ENCODE data around the gene RPP14. TPM values are rescaled to one million over a fixed set of nuclear protein-coding genes. Genes with fewer than 3 reads are reported as not detected.

RPP14 gene
- total RNA-seq, 6 experiments from 2014 or later, result 14.5 to 19.9 (median 16.0) TPM

- no peaks in the 10 kb centered on the region for H3K9me3 Mint-ChIP-seq
- no peak for TF ChIP-seq CTCF (IDR thresholded peaks at IDR 0.05)
- H3K4me1 Mint-ChIP-seq (ENCODE audit: low read depth), result peaks cover 25% of the 10 kb centered on the region
These were observed 41.9 kb downstream of the RPP14 start for GRCh38 chr3:58347984-58348383.

DNA sequence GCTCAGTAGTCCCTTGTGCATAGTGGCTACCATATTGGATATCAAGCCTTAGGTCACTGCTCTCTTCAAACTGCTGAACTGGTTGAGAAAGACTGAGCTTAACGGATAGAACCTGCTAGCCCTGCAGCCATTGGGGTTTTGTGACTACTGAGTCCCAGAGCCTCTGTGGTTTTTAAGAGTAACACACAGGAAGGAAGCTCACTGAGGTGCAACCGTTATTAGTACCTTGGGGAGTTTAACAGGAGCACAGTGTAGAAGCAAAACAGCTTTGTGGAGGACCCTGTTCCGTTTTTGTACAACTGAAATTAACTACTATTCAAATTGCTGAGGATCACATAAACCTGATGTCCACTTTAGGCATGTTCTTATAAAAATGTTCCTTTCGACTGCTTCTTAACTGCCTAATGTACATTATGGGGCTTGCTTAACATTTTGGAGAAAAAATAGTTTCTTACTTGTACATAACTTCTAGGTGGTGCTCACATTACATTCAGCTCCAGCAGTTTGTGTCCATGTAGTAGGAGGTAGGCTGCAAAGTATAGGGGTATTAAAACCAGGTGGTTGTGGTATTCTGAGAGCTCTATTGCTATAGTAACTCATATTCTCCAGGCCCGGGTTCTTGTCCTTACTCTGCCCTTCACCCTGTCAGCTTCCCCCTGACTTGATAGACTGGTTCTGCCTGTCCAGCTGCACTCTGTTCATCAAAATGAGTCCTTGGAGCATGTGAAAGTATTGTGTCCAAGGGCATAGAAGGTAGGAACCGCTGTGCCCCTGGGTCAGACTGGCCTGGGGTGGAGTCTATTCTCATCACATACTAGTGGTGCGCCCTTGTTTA, 44.0 kb downstream of the RPP14 start:
- Mint-ChIP-seq H3K36me3 (ENCODE audit: low read depth) (no peaks in the 10 kb centered on the region), H3K27me3 (ENCODE audit: insufficient read depth) (peaks cover 2% of the 10 kb centered on the region; the same call in 1 of the 2 replicates), H3K9me3 (no peaks in the 10 kb centered on the region), H3K27ac (peak overlapping the region; percentile 64), H3K4me3 (no peak overlapping the region), H3K4me1 (ENCODE audit: low read depth) (peaks cover 32% of the 10 kb centered on the region)
- no peak for DNase-seq
- TF ChIP-seq CTCF (IDR thresholded peaks at IDR 0.05), result no peak

More at GRCh38 chr3:58347984-58348383, 41.9 kb downstream of the RPP14 start:
- no peak for DNase-seq
- Mint-ChIP-seq H3K36me3 (ENCODE audit: low read depth) (no peaks in the 10 kb centered on the region), H3K4me3 (no peak overlapping the region), H3K27ac (no peak overlapping the region), H3K27me3 (ENCODE audit: insufficient read depth) (peaks cover 2% of the 10 kb centered on the region; the same call in 1 of the 2 replicates)

DNA sequence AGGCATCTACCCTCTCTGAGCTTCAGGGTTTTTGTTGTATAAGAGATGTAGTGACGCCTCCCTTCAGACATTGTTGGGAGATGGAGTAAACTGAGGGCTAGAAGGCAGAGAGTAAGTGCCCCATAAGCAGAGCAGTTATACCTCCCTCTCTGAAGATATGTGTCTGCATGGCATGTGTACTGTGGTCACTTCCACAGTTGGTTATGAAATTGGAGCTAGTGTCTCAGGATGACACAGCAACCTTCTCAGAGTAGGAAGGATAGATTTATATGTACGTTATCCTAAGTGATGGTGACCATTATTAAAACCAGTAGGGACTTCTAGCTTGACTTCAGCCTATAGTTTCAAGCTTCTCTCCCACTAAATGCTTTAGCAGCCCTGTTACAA, 44.6 kb downstream of the RPP14 start:
- peak; percentile 32 for DNase-seq
- H3K9me3 Mint-ChIP-seq, result no peaks in the 10 kb centered on the region
- no peaks in the 10 kb centered on the region for H3K36me3 Mint-ChIP-seq (ENCODE audit: low read depth)
- peaks cover 2% of the 10 kb centered on the region; the same call in 1 of the 2 replicates for H3K27me3 Mint-ChIP-seq (ENCODE audit: insufficient read depth)
- peak overlapping the region; percentile 64 for H3K27ac Mint-ChIP-seq
- TF ChIP-seq CTCF (IDR thresholded peaks at IDR 0.05), result no peak
- no peak overlapping the region for H3K4me3 Mint-ChIP-seq
- peaks cover 30% of the 10 kb centered on the region for H3K4me1 Mint-ChIP-seq (ENCODE audit: low read depth)

GRCh38 chr3:58351920-58352319, 45.9 kb downstream of the RPP14 start:
- Mint-ChIP-seq H3K4me3 (no peak overlapping the region), H3K27me3 (ENCODE audit: insufficient read depth) (peaks cover 2% of the 10 kb centered on the region; the same call in 1 of the 2 replicates), H3K36me3 (ENCODE audit: low read depth) (no peaks in the 10 kb centered on the region), H3K9me3 (no peaks in the 10 kb centered on the region), H3K4me1 (ENCODE audit: low read depth) (peaks cover 29% of the 10 kb centered on the region), H3K27ac (no peak overlapping the region)
- no peak for DNase-seq
- TF ChIP-seq CTCF (IDR thresholded peaks at IDR 0.05), result no peak; the same call in 1 of the 2 replicates

GRCh38 chr3:58352626-58353025, 46.6 kb downstream of the RPP14 start:
- DNase-seq, result no peak
- peaks cover 33% of the 10 kb centered on the region for H3K4me1 Mint-ChIP-seq (ENCODE audit: low read depth)
- no peaks in the 10 kb centered on the region; the same call in 1 of the 2 replicates for H3K36me3 Mint-ChIP-seq (ENCODE audit: low read depth)
- no peak overlapping the region for H3K4me3 Mint-ChIP-seq
- no peak overlapping the region for H3K27ac Mint-ChIP-seq
- peaks cover 4% of the 10 kb centered on the region; the same call in 1 of the 2 replicates for H3K27me3 Mint-ChIP-seq (ENCODE audit: insufficient read depth)
- H3K9me3 Mint-ChIP-seq, result no peaks in the 10 kb centered on the region
- no peak for TF ChIP-seq CTCF (IDR thresholded peaks at IDR 0.05)
